ENCODE results near the gene EFHD1. TPM values are rescaled to one million over a fixed set of nuclear protein-coding genes. Genes with fewer than 3 reads are reported as not detected.

The EFHD1 gene
- total and polyA plus RNA-seq, 4 donors: 85.8 to 236 (median 140) TPM

- no peak for ATAC-seq (ENCODE audit: low FRiP score)
- Histone ChIP-seq H3K4me1 (ENCODE audit: control insufficient read depth in 1 of 2, insufficient read depth in 2 of 2, low read length in 2 of 2) (peaks cover 4 to 21% of the 10 kb centered on the region in 2 donors), H3K27ac (ENCODE audit: low read depth in 1 of 2, low read length in 2 of 2) (peak overlapping the region in 1 of 2 donors; percentile 61), H3K4me3 (ENCODE audit: low read length in 2 of 2) (no peak overlapping the region), H3K27me3 (ENCODE audit: control insufficient read depth in 1 of 2, insufficient read depth in 2 of 2, low read length in 1 of 2) (no peaks in the 10 kb centered on the region), H3K36me3 (ENCODE audit: control insufficient read depth in 1 of 2, insufficient read depth in 2 of 2, low read length in 1 of 2) (no peaks in the 10 kb centered on the region), H3K9me3 (ENCODE audit: control insufficient read depth, low read length) (no peaks in the 10 kb centered on the region)
- 26 to 38% methylated on average over 7 of the region's 7 CpGs for WGBS, 2 donors
- intact Hi-C loops (cut with DNase I): no loop called here
- no peak for DNase-seq
Observed at GRCh38 chr2:232653441-232653840, 20.0 kb downstream of the EFHD1 start.

- H3K4me3 ChIP-seq (ENCODE audit: low read length in 2 of 2): no peak overlapping the region
- H3K9me3 ChIP-seq (ENCODE audit: control insufficient read depth, low read length): no peaks in the 10 kb centered on the region
- H3K27ac ChIP-seq (ENCODE audit: low read depth in 1 of 2, low read length in 2 of 2): peak overlapping the region; percentile 75 to 88
- WGBS, 2 donors: 12 to 23% methylated on average over 6 of the region's 6 CpGs
- ATAC-seq (ENCODE audit: low FRiP score) (no peak), DNase-seq (no peak)
- no peaks in the 10 kb centered on the region for H3K27me3 ChIP-seq (ENCODE audit: control insufficient read depth in 1 of 2, insufficient read depth in 2 of 2, low read length in 1 of 2)
- intact Hi-C loops (cut with DNase I): no loop called here
- H3K36me3 ChIP-seq (ENCODE audit: control insufficient read depth in 1 of 2, insufficient read depth in 2 of 2, low read length in 1 of 2): no peaks in the 10 kb centered on the region
- H3K4me1 ChIP-seq (ENCODE audit: control insufficient read depth in 1 of 2, insufficient read depth in 2 of 2, low read length in 2 of 2): peaks cover 6 to 21% of the 10 kb centered on the region in 2 donors
Observed at GRCh38 chr2:232655392-232655791, 22.0 kb downstream of the EFHD1 start.

GRCh38 chr2:232658217-232658785, 24.9 kb downstream of the EFHD1 start:
- Histone ChIP-seq H3K4me1 (ENCODE audit: control insufficient read depth in 1 of 2, insufficient read depth in 2 of 2, low read length in 2 of 2) (peaks cover 6 to 18% of the 10 kb centered on the region in 2 donors), H3K27ac (ENCODE audit: low read depth in 1 of 2, low read length in 2 of 2) (peak overlapping the region in 1 of 2 donors; percentile 23), H3K27me3 (ENCODE audit: control insufficient read depth in 1 of 2, insufficient read depth in 2 of 2, low read length in 1 of 2) (no peaks in the 10 kb centered on the region), H3K36me3 (ENCODE audit: control insufficient read depth in 1 of 2, insufficient read depth in 2 of 2, low read length in 1 of 2) (peaks cover 0 to 2% of the 10 kb centered on the region in 2 donors), H3K4me3 (ENCODE audit: low read length in 2 of 2) (no peak overlapping the region), H3K9me3 (ENCODE audit: control insufficient read depth, low read length) (no peaks in the 10 kb centered on the region)
- ATAC-seq (ENCODE audit: low FRiP score): no peak
- intact Hi-C loops (cut with DNase I): no loop called here
- WGBS, 2 donors: 57 to 68% methylated on average over 7 of the region's 7 CpGs
- no peak for DNase-seq

- intact Hi-C loops (cut with DNase I): no loop called here
- Histone ChIP-seq H3K4me1 (ENCODE audit: control insufficient read depth in 1 of 2, insufficient read depth in 2 of 2, low read length in 2 of 2) (peaks cover 6 to 16% of the 10 kb centered on the region in 2 donors), H3K36me3 (ENCODE audit: control insufficient read depth in 1 of 2, insufficient read depth in 2 of 2, low read length in 1 of 2) (peaks cover 0 to 2% of the 10 kb centered on the region in 2 donors), H3K27me3 (ENCODE audit: control insufficient read depth in 1 of 2, insufficient read depth in 2 of 2, low read length in 1 of 2) (no peaks in the 10 kb centered on the region), H3K27ac (ENCODE audit: low read depth in 1 of 2, low read length in 2 of 2) (peak overlapping the region; percentile 19 to 33), H3K9me3 (ENCODE audit: control insufficient read depth, low read length) (no peaks in the 10 kb centered on the region), H3K4me3 (ENCODE audit: low read length in 2 of 2) (no peak overlapping the region)
- WGBS, 2 donors: 18 to 27% methylated on average over 2 of the region's 2 CpGs
- no peak for ATAC-seq (ENCODE audit: low FRiP score)
- no peak for DNase-seq
Observed at GRCh38 chr2:232659359-232659758, 26.0 kb downstream of the EFHD1 start.

GRCh38 chr2:232662486-232663260, 29.3 kb downstream of the EFHD1 start:
- H3K27me3 ChIP-seq (ENCODE audit: control insufficient read depth in 1 of 2, insufficient read depth in 2 of 2, low read length in 1 of 2): no peaks in the 10 kb centered on the region
- intact Hi-C loops (cut with DNase I): no loop called here

GRCh38 chr2:232666051-232666805, 32.8 kb downstream of the EFHD1 start:
- H3K4me3 ChIP-seq (ENCODE audit: low read length in 2 of 2): no peak overlapping the region
- ATAC-seq (ENCODE audit: low FRiP score) (no peak), DNase-seq (no peak)
- intact Hi-C loops (cut with DNase I): loop anchor here in 1 of 2 donors (5.0 kb wide), 2 partner anchors 34 to 54 kb away; partner anchors contain the start of gene EFHD1
- H3K9me3 ChIP-seq (ENCODE audit: control insufficient read depth, low read length): no peaks in the 10 kb centered on the region
- H3K36me3 ChIP-seq (ENCODE audit: control insufficient read depth in 1 of 2, insufficient read depth in 2 of 2, low read length in 1 of 2): peaks cover 0 to 2% of the 10 kb centered on the region in 2 donors
- no peaks in the 10 kb centered on the region for H3K27me3 ChIP-seq (ENCODE audit: control insufficient read depth in 1 of 2, insufficient read depth in 2 of 2, low read length in 1 of 2)
- WGBS, 2 donors: 35 to 38% methylated on average over 7 of the region's 7 CpGs
- peak overlapping the region in 1 of 2 donors; percentile 47 for H3K27ac ChIP-seq (ENCODE audit: low read depth in 1 of 2, low read length in 2 of 2)
- no peaks in the 10 kb centered on the region for H3K4me1 ChIP-seq (ENCODE audit: control insufficient read depth in 1 of 2, insufficient read depth in 2 of 2, low read length in 2 of 2)

More at GRCh38 chr2:232662486-232663260, 29.3 kb downstream of the EFHD1 start:
- Histone ChIP-seq H3K4me3 (ENCODE audit: low read length in 2 of 2) (no peak overlapping the region), H3K4me1 (ENCODE audit: control insufficient read depth in 1 of 2, insufficient read depth in 2 of 2, low read length in 2 of 2) (peaks cover 3 to 6% of the 10 kb centered on the region in 2 donors), H3K27ac (ENCODE audit: low read depth in 1 of 2, low read length in 2 of 2) (no peak overlapping the region), H3K9me3 (ENCODE audit: control insufficient read depth, low read length) (no peaks in the 10 kb centered on the region), H3K36me3 (ENCODE audit: control insufficient read depth in 1 of 2, insufficient read depth in 2 of 2, low read length in 1 of 2) (peaks cover 0 to 2% of the 10 kb centered on the region in 2 donors)
- WGBS, 2 donors: 93% methylated on average over 16 of the region's 16 CpGs
- ATAC-seq (ENCODE audit: low FRiP score) (no peak), DNase-seq (no peak)

- Histone ChIP-seq H3K9me3 (ENCODE audit: control insufficient read depth, low read length) (no peaks in the 10 kb centered on the region), H3K36me3 (ENCODE audit: control insufficient read depth in 1 of 2, insufficient read depth in 2 of 2, low read length in 1 of 2) (peaks cover 0 to 11% of the 10 kb centered on the region in 2 donors), H3K4me3 (ENCODE audit: low read length in 2 of 2) (no peak overlapping the region), H3K27ac (ENCODE audit: low read depth in 1 of 2, low read length in 2 of 2) (peak overlapping the region; percentile 8 to 53), H3K27me3 (ENCODE audit: control insufficient read depth in 1 of 2, insufficient read depth in 2 of 2, low read length in 1 of 2) (no peaks in the 10 kb centered on the region), H3K4me1 (ENCODE audit: control insufficient read depth in 1 of 2, insufficient read depth in 2 of 2, low read length in 2 of 2) (no peaks in the 10 kb centered on the region)
- ATAC-seq (ENCODE audit: low FRiP score) (peak; percentile 52), DNase-seq (no peak)
- 13 to 19% methylated on average over 10 of the region's 10 CpGs for WGBS, 2 donors
- intact Hi-C loops (cut with DNase I): loop anchor here (2.0 to 5.0 kb wide), 4 partner anchors 33 to 57 kb away; partner anchors contain the start of gene EFHD1 (in 1 of the 2)
Observed at GRCh38 chr2:232667989-232668583, 34.7 kb downstream of the EFHD1 start.

- intact Hi-C loops (cut with DNase I): loop anchor here (2.0 to 5.0 kb wide), 4 partner anchors 34 to 58 kb away; partner anchors contain the start of gene EFHD1 (in 1 of the 2)
- H3K9me3 ChIP-seq (ENCODE audit: control insufficient read depth, low read length): no peaks in the 10 kb centered on the region
- no peaks in the 10 kb centered on the region for H3K27me3 ChIP-seq (ENCODE audit: control insufficient read depth in 1 of 2, insufficient read depth in 2 of 2, low read length in 1 of 2)
- H3K27ac ChIP-seq (ENCODE audit: low read depth in 1 of 2, low read length in 2 of 2): peak overlapping the region in 1 of 2 donors; percentile 91
- H3K4me3 ChIP-seq (ENCODE audit: low read length in 2 of 2): no peak overlapping the region
- WGBS, 2 donors: 44% methylated on average over 17 of the region's 17 CpGs
- no peaks in the 10 kb centered on the region for H3K4me1 ChIP-seq (ENCODE audit: control insufficient read depth in 1 of 2, insufficient read depth in 2 of 2, low read length in 2 of 2)
- DNase-seq (no peak), ATAC-seq (ENCODE audit: low FRiP score) (no peak)
- H3K36me3 ChIP-seq (ENCODE audit: control insufficient read depth in 1 of 2, insufficient read depth in 2 of 2, low read length in 1 of 2): peaks cover 0 to 14% of the 10 kb centered on the region in 2 donors
Observed at GRCh38 chr2:232668805-232669444, 35.5 kb downstream of the EFHD1 start.

All from aorta (tissue), 5 donors.